Mesothelial cell of epicardium (in vitro differentiated cells): ENCODE measurements around the gene FOXP1. TPM values are rescaled to one million over a fixed set of nuclear protein-coding genes. Genes with fewer than 3 reads are reported as not detected.
A peak's percentile ranks its signal among the peaks of the same experiment; 100 is the strongest.

Experiments used
- DNase-seq, 2 experiments: peaks; one replicate each; pipeline ENCODE4 v3.0.0; 2021; ENCODE audit warnings: low spot score in 2 of 2; ENCODE audit not compliant: unreplicated experiment in 2 of 2
- H3K27ac Mint-ChIP-seq: 2 replicates; pipeline ENCODE4 v1.8.0; 2021; ENCODE audit warnings: mixed read lengths
- H3K27me3 Mint-ChIP-seq: 2 replicates; pipeline ENCODE4 v1.8.0; 2021; ENCODE audit warnings: low read depth, mixed read lengths
- H3K36me3 Mint-ChIP-seq: 2 replicates; pipeline ENCODE4 v1.8.0; 2021; ENCODE audit warnings: mixed read lengths
- H3K4me1 Mint-ChIP-seq: 2 replicates; pipeline ENCODE4 v1.8.0; 2021; ENCODE audit warnings: mixed read lengths
- H3K4me3 Mint-ChIP-seq: 2 replicates; pipeline ENCODE4 v1.8.0; 2021; ENCODE audit warnings: mild to moderate bottlenecking, moderate library complexity, mixed read lengths
- H3K9me3 Mint-ChIP-seq: 2 replicates; pipeline ENCODE4 v1.8.0; 2021; ENCODE audit warnings: mixed read lengths
- CTCF ChIP-seq: fragments of 200-600 bp; sonication (generic); IDR thresholded peaks from one replicate; pipeline ENCODE4 v1.5.0; 2021; ENCODE audit warnings: antibody characterized with exemption; ENCODE audit not compliant: unreplicated experiment
- total RNA-seq: library from RNA; stranded (reverse); gene quantifications from 3 replicates; pipeline ENCODE4 v1.2.1, GENCODE V29; 2021

The FOXP1 gene
- total RNA-seq, 1 donor from 2014 or later = 187 TPM

DNA sequence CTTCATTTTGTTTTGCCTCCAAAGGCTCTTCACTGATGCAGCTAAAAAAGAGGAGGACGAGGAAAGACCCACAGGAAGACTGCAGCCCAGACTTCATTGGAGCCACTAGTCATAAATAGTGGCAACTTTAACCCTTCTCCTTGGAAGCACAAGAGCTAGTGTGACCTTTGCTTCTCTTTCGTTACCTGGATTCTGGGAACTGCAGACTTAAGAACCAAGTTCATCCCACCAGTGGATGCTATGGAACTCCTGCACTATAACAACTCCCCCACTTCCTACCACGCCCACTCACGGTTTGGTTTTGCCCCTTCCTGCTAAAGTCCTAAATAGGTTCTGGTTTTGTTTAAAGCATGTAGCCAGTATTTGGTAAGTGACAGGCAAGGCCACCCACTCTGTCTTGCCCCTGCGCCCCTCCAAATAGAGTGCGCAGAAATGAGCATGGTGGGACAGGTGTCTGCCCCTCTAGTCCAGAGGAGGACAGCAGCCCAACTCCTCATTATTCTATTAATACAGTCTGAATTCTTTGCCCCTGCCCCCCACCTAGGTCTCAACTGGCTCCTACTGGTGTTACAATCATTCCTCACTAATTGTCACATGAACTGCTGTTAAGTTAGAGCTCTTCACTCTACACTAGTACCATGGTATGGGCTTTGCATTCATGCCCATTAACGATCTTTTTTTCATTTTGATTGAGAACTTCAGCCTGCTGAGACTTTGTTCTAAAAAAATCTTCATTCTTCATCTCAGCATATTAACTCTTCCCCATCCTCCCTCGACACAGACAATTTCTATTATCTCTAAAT lies 504.6 kb downstream of the FOXP1 start:
- Mint-ChIP-seq H3K9me3 (no peaks in the 10 kb centered on the region), H3K4me1 (peaks cover 13% of the 10 kb centered on the region), H3K36me3 (peaks cover 4% of the 10 kb centered on the region), H3K27ac (peak overlapping the region; percentile 20), H3K4me3 (no peak overlapping the region), H3K27me3 (no peaks in the 10 kb centered on the region)
- no peak for TF ChIP-seq CTCF
- DNase-seq = no peak

GRCh38 chr3:71078199-71078598 lies 505.3 kb downstream of the FOXP1 start:
- no peak for TF ChIP-seq CTCF
- no peak for DNase-seq
- no peaks in the 10 kb centered on the region for H3K9me3 Mint-ChIP-seq
- no peaks in the 10 kb centered on the region for H3K27me3 Mint-ChIP-seq
- H3K27ac Mint-ChIP-seq = no peak overlapping the region
- H3K4me3 Mint-ChIP-seq = no peak overlapping the region
- H3K36me3 Mint-ChIP-seq = peaks cover 1% of the 10 kb centered on the region
- H3K4me1 Mint-ChIP-seq = peaks cover 20% of the 10 kb centered on the region

DNA sequence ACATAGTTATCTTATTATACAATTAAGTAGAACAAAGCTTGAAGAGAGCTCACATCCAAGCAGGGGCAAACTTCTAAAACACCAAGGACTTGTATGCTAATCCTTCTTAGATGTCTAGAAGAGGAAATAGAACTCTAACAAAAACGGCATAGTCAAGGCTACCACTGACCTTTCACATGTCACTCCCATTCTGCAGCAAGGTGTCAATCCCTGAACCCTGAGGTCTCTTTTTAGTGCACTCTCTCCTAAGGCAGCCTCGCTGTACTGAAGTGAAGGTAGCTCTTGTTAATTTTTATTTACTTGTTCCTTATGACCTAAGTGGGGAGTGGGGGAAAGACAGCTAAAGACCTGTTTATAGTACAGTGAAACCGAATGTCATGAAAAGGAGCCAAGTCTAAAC lies 506.5 kb downstream of the FOXP1 start:
- DNase-seq = no peak
- Mint-ChIP-seq H3K4me3 (no peak overlapping the region), H3K4me1 (peaks cover 23% of the 10 kb centered on the region), H3K36me3 (no peaks in the 10 kb centered on the region), H3K27me3 (no peaks in the 10 kb centered on the region), H3K9me3 (no peaks in the 10 kb centered on the region), H3K27ac (no peak overlapping the region)
- no peak for TF ChIP-seq CTCF

GRCh38 chr3:71076361-71077002 lies 507.0 kb downstream of the FOXP1 start:
- no peaks in the 10 kb centered on the region for H3K36me3 Mint-ChIP-seq
- no peak for TF ChIP-seq CTCF
- no peak overlapping the region for H3K4me3 Mint-ChIP-seq
- H3K27ac Mint-ChIP-seq = no peak overlapping the region
- DNase-seq = no peak
- H3K4me1 Mint-ChIP-seq = peaks cover 24% of the 10 kb centered on the region
- H3K9me3 Mint-ChIP-seq = no peaks in the 10 kb centered on the region
- H3K27me3 Mint-ChIP-seq = no peaks in the 10 kb centered on the region

- DNase-seq = no peak
- no peak for TF ChIP-seq CTCF
- H3K4me1 Mint-ChIP-seq = peaks cover 34% of the 10 kb centered on the region
- no peak overlapping the region for H3K4me3 Mint-ChIP-seq
- H3K9me3 Mint-ChIP-seq = no peaks in the 10 kb centered on the region
- no peaks in the 10 kb centered on the region for H3K36me3 Mint-ChIP-seq
- H3K27me3 Mint-ChIP-seq = no peaks in the 10 kb centered on the region
- no peak overlapping the region for H3K27ac Mint-ChIP-seq
Measured at GRCh38 chr3:71075494-71075893, 508.0 kb downstream of the FOXP1 start.
